HFF-Myc (cell line): Measurements from ENCODE around the gene C1orf21.

ENCODE experiments used
- DNase-seq: peaks from one replicate; pipeline ENCODE4 v3.0.0-alpha.2; 2011; ENCODE audit warnings: low read depth; ENCODE audit errors: extremely low read depth
- H3K4me3 ChIP-seq: replicated peaks from 2 replicates; pipeline ENCODE4 v1.5.1; 2011; ENCODE audit warnings: low read depth, mild to moderate bottlenecking, control low read depth, low read length
- TF ChIP-seq, protein P1 (sequence below): IDR thresholded peaks from 2 replicates; pipeline ENCODE4 v1.5.1; 2012; ENCODE audit warnings: mild to moderate bottlenecking, low read depth, low read length, control low read depth; ENCODE audit errors: missing control alignments

Gene C1orf21

DNA sequence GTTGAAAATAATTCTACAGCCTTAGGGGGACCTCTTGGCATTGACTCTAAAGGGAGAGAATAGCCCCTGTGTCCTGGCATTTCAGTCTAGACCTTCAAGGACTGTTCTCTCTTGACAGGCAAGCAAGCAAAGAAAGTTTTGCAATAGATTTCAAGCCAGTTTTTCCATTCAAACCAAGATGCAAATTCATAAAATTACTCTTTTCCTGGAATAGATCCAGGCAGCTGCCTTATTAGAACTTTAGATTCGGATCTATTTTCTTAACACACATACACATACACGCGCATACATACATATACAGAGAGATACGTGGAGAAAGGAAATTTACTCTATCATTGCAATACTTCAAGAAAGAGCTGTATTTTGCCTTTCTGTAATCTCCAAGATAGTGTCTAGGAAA lies 238.4 kb downstream of the C1orf21 start:
- no peak overlapping the region for H3K4me3 ChIP-seq
- DNase-seq: no peak
- TF ChIP-seq, protein P1, sequence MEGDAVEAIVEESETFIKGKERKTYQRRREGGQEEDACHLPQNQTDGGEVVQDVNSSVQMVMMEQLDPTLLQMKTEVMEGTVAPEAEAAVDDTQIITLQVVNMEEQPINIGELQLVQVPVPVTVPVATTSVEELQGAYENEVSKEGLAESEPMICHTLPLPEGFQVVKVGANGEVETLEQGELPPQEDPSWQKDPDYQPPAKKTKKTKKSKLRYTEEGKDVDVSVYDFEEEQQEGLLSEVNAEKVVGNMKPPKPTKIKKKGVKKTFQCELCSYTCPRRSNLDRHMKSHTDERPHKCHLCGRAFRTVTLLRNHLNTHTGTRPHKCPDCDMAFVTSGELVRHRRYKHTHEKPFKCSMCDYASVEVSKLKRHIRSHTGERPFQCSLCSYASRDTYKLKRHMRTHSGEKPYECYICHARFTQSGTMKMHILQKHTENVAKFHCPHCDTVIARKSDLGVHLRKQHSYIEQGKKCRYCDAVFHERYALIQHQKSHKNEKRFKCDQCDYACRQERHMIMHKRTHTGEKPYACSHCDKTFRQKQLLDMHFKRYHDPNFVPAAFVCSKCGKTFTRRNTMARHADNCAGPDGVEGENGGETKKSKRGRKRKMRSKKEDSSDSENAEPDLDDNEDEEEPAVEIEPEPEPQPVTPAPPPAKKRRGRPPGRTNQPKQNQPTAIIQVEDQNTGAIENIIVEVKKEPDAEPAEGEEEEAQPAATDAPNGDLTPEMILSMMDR: no peak

DNA sequence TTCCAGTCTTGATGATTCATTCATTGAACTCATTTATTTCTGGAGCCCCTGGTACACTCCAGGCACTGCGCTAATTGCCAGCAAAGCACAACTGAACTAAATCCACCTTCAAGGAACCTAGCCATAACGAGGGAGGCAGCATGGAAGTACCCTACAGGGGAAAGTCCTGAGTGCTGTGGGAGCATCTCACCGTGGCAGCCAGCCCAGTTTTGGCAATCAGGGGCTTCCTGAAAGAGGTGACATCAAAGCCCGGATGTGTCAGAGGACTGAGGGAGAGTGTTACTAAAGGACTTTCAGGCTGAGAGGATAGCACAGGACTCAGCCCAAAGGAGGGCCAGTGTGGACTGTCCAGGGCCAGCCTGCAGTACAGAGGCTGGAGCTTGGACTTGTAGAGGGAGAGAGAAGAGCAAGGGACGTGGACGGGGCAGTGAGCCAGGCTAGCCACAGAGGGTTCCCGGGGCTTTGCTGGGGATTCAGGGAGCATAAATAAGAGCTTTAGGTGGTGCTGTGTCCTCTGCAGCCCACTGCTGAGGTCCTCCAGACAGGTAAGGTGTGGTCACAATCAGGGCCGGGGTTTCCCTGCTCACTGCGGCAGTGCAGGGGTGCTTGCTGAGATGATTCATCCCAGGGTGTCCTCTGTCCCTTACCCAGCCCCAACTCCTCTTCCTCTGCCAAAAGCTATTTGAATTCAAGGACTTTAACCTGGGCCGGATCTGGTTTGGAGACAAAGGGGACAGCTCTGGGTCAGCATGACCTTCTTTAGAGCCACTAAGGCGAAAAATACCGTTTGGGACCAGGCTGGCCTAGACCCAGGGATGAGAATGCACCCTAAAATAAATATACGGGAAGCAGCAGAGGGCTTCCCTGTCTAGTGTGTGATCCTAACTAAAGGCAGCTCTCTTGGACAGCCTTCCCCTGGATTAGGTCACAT lies 239.5 kb downstream of the C1orf21 start:
- no peak overlapping the region for H3K4me3 ChIP-seq
- DNase-seq: no peak
- TF ChIP-seq, protein P1: no peak

DNA sequence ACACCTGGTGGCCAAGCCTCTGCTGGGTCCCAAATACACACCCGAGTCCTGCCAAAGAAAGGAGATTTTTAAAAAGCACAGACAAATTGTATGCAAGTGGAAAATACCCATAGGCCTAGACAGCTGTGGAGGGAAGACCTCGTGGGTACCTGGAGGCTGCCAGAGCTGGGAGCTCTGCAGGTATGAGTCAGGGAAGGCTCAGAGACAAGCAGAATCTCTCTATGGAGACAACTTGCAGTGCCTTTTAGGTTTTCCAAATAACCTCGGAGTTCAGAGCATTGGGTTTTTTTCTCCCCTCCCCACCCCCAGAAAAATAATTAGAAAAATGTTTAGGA lies 240.1 kb downstream of the C1orf21 start:
- TF ChIP-seq, protein P1: no peak
- no peak for DNase-seq
- H3K4me3 ChIP-seq: no peak overlapping the region

DNA sequence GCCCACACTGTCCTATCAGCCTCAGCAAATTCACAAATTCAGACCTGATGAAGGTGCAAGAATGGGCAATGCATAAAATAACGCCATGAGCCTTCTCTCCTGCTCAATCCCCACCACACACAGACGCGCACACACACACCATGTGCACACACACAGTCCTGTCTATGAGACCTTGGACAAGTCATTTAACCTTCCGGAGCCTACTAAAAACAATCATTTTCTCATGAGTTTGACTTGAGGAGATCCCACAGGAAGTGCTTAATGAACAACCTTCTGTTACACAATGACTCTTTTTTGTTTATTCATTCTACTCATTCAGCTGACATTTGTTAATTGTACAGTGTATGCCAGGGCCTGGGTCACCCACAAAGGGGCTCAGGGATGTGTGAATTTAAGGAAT lies 242.4 kb downstream of the C1orf21 start:
- DNase-seq: no peak
- H3K4me3 ChIP-seq: no peak overlapping the region
- TF ChIP-seq, protein P1: no peak

DNA sequence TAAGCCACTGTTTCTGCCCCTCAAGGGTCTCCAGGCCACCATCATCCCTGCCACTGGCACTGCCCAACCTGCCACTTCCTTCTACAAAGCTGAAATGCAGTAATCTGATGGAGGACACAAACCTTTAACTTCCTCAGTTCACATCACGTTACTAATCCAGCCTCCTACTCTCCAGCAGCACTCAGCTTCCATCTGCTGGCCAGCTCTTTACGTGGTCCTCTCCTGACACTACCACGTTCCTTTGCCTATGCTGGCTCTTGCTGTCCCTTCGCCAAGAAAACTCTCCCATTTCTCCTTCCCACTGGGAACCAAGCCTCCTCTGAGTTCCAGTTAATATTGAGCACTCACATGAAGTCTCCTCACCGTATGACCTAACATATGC lies 243.8 kb downstream of the C1orf21 start:
- no peak overlapping the region for H3K4me3 ChIP-seq
- TF ChIP-seq, protein P1: no peak
- DNase-seq: no peak

DNA sequence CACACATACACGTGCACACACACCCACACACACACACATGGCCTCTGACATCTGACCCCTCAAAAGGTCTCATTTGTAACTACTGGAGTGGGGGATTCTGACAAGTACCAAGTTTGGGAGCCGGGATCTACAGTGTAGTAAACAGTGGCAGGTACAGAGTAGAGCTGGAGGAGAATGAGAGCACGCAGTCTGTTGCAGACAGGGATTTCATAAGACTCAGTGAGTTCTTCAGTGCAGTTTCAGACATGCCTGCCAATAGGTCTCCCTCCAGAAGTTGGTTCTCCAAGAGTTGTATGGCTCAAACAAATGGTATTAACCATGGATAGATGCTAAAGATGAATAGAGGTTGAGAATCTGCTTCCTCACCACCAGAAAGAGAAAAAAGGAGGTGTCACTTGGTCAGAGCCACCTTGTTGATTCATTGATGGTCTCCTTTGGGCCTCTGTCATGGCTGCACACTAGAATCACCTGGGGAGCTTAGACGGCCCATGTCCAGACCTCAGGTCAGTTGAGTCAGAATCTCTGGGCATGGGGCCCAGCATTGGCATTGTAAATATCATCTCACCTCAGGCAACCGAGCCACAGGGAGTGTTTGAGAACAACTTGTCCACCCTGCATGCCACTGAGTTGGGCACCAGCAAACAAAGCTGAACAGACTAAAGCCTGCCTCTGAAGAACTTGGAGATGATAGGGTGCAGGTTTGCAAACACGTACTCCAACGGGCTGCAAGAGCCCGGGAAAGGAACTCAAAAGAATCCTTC lies 245.8 kb downstream of the C1orf21 start:
- DNase-seq: no peak
- no peak overlapping the region for H3K4me3 ChIP-seq
- TF ChIP-seq, protein P1: no peak
